Activated naive CD4-positive, alpha-beta T cell treated with anti-CD3 and anti-CD28 coated beads for 36 hours (primary cell): ENCODE results near the gene TEDC1. TPM values are rescaled to one million over a fixed set of nuclear protein-coding genes. Genes with fewer than 3 reads are reported as not detected.

Experiments used
- CTCF ChIA-PET: fragments of 350-600 bp; sonication (Branson Sonifier 250); formaldehyde crosslinking; loops from one replicate; lab custom pipeline; 2021; ENCODE audit warnings: antibody characterized with exemption; lab: Charles Lee
- DNase-seq: peaks from one replicate; pipeline ENCODE4 v3.0.0-alpha.2; 2020
- H3K27ac Mint-ChIP-seq: one replicate; pipeline ENCODE4 v1.8.0; 2021; ENCODE audit warnings: mild to moderate bottlenecking, mixed read lengths
- H3K27me3 Mint-ChIP-seq: one replicate; pipeline ENCODE4 v1.8.0; 2021; ENCODE audit warnings: low read depth, mixed read lengths
- H3K36me3 Mint-ChIP-seq: one replicate; pipeline ENCODE4 v1.8.0; 2021; ENCODE audit warnings: low read depth, mixed read lengths
- H3K4me1 Mint-ChIP-seq: one replicate; pipeline ENCODE4 v1.8.0; 2021; ENCODE audit warnings: low read depth, mixed read lengths
- H3K4me3 Mint-ChIP-seq: one replicate; pipeline ENCODE4 v1.8.0; 2021; ENCODE audit warnings: mild to moderate bottlenecking, moderate library complexity, mixed read lengths
- H3K9me3 Mint-ChIP-seq: one replicate; pipeline ENCODE4 v1.8.0; 2021; ENCODE audit warnings: mixed read lengths
- intact Hi-C: fragments of 100-400 bp; cut with micrococcal nuclease; formaldehyde crosslinking; loops from one replicate; pipeline ENCODE4 v1.15.1; 2023
- total RNA-seq, 2 experiments: library from RNA; stranded (reverse); gene quantifications; one replicate each; pipeline ENCODE4 v1.2.3, GENCODE V29; 2021

The TEDC1 gene
- total RNA-seq, 2 experiments from 2014 or later = 27.8 to 28.6 TPM

DNA sequence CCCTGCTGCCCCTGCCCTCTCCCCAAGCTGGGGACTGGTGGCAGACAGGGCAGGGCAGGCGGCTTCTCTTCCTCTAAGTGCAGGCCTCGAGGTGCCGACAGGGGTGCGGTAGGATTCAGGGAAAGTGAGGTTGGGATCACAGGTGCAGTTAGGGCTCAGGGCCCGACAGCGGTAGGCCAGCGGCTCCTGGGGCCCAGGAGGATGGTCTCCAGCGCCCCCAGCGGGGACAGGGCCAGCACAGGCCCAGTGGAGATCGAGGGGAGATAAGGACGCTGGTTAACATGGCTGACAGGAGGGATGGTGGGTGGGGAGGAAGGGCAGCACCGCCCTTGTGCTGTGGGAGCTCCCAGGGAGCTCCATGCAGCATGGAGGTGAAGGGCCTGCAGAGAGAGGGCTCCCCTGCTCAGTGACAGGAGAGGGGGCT is 5.3 kb upstream of the TEDC1 start:
- no peak overlapping the region for H3K4me3 Mint-ChIP-seq
- intact Hi-C loops = loop anchor here (10.0 kb wide), 1 partner anchor 661 kb away; no protein-coding TSS in a partner anchor
- no peaks in the 10 kb centered on the region for H3K27me3 Mint-ChIP-seq
- H3K9me3 Mint-ChIP-seq = no peaks in the 10 kb centered on the region
- H3K27ac Mint-ChIP-seq = no peak overlapping the region
- CTCF ChIA-PET = interaction anchor here (0.7 to 1.8 kb wide), 2 partner anchors 17 to 115 kb away, joined by 3 to 5 read pairs; no protein-coding TSS in a partner anchor
- H3K4me1 Mint-ChIP-seq = peaks cover 59% of the 10 kb centered on the region
- no peaks in the 10 kb centered on the region for H3K36me3 Mint-ChIP-seq
- DNase-seq = peak; percentile 38

DNA sequence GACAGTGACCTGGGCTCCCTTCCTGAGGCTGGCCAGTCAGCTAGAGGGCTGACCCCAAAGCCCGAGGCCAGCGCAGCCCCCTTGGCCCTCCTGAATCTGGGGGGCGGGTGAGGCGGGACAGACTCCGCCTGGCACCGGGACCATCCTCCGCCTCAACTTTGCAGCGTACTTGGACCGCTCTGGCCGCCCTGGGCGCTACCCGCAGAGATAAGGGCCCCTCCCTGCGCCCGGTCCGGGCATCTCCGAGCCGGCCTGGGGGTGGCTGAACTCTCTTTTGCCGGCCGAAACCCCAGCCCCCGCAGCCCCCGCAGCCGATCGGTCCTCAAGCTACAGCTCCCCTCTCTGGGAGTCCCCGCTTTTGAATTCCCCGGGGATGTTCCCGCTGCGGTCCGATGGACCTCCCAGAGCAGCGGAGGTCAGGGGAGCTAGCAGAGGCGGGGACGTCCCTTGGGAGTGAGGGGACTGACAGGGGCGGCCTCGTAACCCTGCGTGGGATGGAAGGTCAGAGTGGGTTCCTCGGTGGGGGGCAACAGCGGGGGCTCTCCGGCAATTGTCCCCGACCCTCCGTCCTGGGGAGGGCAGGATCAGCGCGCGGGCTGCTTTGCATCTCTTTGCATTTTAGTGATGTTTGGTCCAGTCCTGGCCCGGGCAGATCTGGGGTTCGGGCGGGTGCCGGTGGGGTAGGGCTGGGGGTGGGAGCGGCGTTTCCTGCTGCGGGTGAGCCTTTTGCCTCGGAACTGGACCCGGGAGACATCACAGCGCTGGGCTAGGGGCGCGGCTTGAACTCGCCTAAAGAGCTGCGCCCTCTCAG is 4.7 kb upstream of the TEDC1 start, which contains the start of gene CRIP1:
Gene CRIP1, plus strand, starts transcription at position 724 of the 811 bp plus-strand sequence. CDS start 374 bp downstream, outside the sequence.
- DNase-seq = no peak
- H3K36me3 Mint-ChIP-seq = no peaks in the 10 kb centered on the region
- peak within 1 kb of the TSS; percentile 80 for H3K4me3 Mint-ChIP-seq
- peaks cover 53% of the 10 kb centered on the region for H3K4me1 Mint-ChIP-seq
- CTCF ChIA-PET = interaction anchor here (0.7 to 1.8 kb wide), 2 partner anchors 18 to 116 kb away, joined by 3 to 5 read pairs; no protein-coding TSS in a partner anchor
- peak within 1 kb of the TSS; percentile 50 for H3K27ac Mint-ChIP-seq
- H3K9me3 Mint-ChIP-seq = no peaks in the 10 kb centered on the region
- intact Hi-C loops = loop anchor here (10.0 kb wide), 1 partner anchor 662 kb away; no protein-coding TSS in a partner anchor
- H3K27me3 Mint-ChIP-seq = no peaks in the 10 kb centered on the region

DNA sequence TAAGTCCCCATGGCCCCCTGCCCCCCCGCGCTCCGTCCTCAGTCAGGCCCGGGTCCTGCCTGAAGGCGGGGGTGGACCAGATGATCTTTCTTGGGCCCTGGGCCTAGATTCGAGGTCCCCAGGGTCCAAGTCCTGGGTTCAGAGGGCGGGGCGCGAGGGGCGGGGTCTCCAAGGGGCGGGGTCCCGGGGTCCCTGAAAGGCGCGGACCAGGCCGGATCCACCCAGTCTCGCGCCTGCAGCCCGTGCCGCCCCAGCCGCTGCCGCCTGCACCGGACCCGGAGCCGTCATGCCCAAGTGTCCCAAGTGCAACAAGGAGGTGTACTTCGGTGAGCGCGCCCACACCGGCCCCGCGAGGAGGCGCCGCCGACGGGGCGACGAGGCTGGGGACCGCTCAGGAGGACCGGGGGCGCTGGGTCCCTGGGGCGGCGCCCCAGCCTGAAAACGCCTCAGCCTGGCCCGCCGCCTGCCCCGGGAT is 4.0 kb upstream of the TEDC1 start:
- H3K27ac Mint-ChIP-seq = no peak overlapping the region

DNA sequence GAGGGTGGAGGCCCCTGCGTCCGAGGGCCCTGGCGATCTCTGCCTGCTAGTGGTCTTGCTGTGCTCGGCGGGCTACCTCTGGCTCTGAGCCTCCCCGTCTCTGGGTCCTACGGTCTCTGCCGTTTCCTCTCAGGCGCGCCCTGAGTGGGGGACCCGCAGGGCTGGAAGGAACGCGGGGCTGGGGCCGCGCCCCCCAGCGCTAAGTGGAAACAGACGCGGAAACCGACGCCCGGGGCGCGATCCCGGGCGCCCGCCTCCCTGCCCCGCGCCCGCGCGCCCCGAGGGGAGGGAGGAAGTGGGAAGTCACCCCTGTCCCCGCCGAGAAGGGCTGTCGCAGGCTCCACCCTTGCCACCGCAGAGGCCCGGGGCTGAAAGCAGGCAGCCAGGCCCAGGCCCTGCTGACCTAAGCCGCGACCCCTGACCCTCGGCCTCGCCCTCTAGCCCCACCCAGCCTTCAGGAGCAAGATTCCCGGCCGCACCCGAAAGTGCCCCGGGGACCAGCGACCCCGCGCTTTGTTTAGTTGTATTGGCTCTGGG is 3.5 kb upstream of the TEDC1 start:
- H3K27me3 Mint-ChIP-seq = no peaks in the 10 kb centered on the region
- DNase-seq = peak; percentile 72
- CTCF ChIA-PET = interaction anchor here (1.8 kb wide), 1 partner anchor 117 kb away, joined by 5 read pairs; no protein-coding TSS in a partner anchor
- peaks cover 49% of the 10 kb centered on the region for H3K4me1 Mint-ChIP-seq
- peak overlapping the region; percentile 80 for H3K4me3 Mint-ChIP-seq
- peak overlapping the region; percentile 50 for H3K27ac Mint-ChIP-seq
- intact Hi-C loops = loop anchor here (10.0 kb wide), 1 partner anchor 663 kb away; no protein-coding TSS in a partner anchor
- no peaks in the 10 kb centered on the region for H3K36me3 Mint-ChIP-seq
- H3K9me3 Mint-ChIP-seq = no peaks in the 10 kb centered on the region

More for the DNA sequence above, 4.0 kb upstream of the TEDC1 start:
- no peaks in the 10 kb centered on the region for H3K36me3 Mint-ChIP-seq
- peaks cover 52% of the 10 kb centered on the region for H3K4me1 Mint-ChIP-seq
- H3K9me3 Mint-ChIP-seq = no peaks in the 10 kb centered on the region
- no peaks in the 10 kb centered on the region for H3K27me3 Mint-ChIP-seq
- intact Hi-C loops = loop anchor here (10.0 kb wide), 1 partner anchor 662 kb away; no protein-coding TSS in a partner anchor
- H3K4me3 Mint-ChIP-seq = peak overlapping the region; percentile 80
- CTCF ChIA-PET = interaction anchor here (1.8 kb wide), 1 partner anchor 116 kb away, joined by 5 read pairs; no protein-coding TSS in a partner anchor
- DNase-seq = no peak

DNA sequence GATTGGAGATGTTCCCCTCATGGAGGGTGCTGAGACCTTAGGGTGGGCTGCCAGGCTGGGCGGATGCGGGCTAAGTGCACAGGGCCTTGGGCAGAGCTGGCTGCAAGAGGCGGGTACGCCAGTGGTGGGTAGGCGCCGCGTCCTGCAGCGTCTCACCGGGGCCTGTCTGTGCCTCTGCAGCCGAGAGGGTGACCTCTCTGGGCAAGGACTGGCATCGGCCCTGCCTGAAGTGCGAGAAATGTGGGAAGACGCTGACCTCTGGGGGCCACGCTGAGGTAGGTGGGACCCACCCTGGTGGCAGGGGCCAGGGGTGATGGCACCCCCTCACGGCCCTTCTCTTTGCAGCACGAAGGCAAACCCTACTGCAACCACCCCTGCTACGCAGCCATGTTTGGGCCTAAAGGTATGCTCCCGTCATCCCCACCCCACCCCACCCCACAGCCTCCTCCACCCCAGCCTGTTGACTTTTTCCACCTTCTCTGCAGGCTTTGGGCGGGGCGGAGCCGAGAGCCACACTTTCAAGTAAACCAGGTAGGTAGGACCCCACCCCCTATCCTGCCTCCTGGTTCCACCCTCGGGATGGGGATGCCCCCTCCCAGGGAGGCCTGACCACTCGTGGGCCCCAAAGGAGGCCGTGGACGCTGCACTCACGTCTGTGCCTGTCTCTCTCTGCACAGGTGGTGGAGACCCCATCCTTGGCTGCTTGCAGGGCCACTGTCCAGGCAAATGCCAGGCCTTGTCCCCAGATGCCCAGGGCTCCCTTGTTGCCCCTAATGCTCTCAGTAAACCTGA is 2.9 kb upstream of the TEDC1 start:
- CTCF ChIA-PET = interaction anchor here (1.3 to 2.8 kb wide), 4 partner anchors 7 to 117 kb away, joined by 4 to 44 read pairs (median 26); no protein-coding TSS in a partner anchor
- H3K27me3 Mint-ChIP-seq = no peaks in the 10 kb centered on the region
- H3K27ac Mint-ChIP-seq = peak overlapping the region; percentile 50
- H3K9me3 Mint-ChIP-seq = no peaks in the 10 kb centered on the region
- peak overlapping the region; percentile 80 for H3K4me3 Mint-ChIP-seq
- no peaks in the 10 kb centered on the region for H3K36me3 Mint-ChIP-seq
- peaks cover 44% of the 10 kb centered on the region for H3K4me1 Mint-ChIP-seq
- intact Hi-C loops = loop anchor here (10.0 kb wide), 1 partner anchor 663 kb away; no protein-coding TSS in a partner anchor
- DNase-seq = no peak

DNA sequence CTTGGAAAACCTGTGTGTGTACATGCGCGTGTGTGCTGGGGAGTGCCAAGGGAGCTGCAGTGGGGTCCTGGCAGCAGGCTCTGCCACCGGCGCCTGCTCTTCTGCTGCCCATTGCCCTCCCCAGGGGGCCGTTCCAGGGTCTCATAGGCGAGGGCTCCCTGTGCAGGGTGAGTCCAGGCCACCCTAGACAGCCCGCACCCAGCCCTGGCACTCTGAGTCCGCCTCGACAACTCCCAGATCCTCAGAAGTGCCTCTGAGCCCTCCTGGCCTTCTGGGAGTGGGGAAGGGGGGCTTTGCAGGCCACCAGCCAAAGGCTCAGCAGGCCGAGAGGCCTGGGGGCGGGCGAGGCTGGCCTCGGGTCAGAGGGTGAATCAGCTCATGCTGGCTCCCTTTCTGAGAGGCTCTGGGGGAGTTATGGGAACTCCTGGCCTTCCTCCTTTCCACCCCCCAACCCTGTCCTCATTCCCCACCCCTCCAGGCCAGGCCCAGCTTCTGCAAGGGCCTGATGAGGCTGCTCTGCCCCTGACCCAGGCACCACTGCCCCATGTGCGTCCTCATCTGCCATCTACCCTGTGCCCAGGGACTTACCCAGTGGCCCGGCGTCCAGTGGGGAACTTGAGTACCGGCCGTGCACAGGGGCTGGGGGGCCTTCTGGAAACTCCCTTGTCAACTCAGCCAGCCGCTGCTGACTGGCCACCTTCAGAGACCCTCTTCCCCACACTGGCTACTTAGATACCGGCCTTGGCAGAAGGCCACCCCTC is 2.1 kb upstream of the TEDC1 start:
- Mint-ChIP-seq H3K4me1 (peaks cover 44% of the 10 kb centered on the region), H3K9me3 (no peaks in the 10 kb centered on the region), H3K27me3 (no peaks in the 10 kb centered on the region), H3K4me3 (peak overlapping the region; percentile 74), H3K36me3 (peaks cover 4% of the 10 kb centered on the region), H3K27ac (peak overlapping the region; percentile 62)
- CTCF ChIA-PET = interaction anchor here (0.6 to 2.8 kb wide), 18 partner anchors 8 to 192 kb away, joined by 3 to 44 read pairs (median 5); no protein-coding TSS in a partner anchor
- intact Hi-C loops = loop anchor here (10.0 kb wide), 1 partner anchor 664 kb away; no protein-coding TSS in a partner anchor
- no peak for DNase-seq

DNA sequence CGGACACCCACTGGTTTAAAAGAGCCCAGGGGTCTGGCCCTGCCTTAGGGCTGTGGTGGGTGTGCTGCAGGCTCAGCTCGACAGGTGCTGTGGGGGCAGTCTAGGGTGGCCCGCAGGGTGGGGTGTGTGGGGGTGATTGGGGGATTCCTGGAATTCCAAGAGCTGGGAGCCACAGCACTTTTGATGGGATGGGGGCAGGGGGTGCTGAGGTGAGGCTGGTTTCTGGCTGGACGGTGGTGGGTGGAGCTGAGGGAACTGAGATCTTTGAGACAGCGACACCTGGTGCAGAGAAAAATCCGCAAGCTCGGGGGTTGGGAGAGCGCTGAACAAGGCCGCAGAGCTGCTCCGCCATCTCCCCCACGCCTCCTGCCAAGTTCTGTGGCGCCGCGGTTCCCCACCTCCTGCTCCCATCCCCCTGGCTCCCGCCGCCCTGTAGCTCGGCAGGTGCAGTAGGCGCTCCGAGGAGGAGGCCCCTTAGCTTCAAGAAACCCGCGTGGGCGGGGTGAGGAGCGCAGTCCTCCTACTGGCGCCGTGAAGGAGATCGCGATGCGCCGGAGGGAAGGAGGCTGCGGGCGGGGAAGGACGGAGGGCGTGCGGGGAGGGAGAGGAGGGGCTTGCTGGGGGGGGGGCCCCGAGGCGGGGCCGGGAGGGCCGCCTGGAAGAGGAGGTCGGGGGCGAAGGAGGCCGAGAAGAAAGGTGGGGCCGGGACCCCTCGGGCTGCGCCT is 1.3 kb upstream of the TEDC1 start:
- DNase-seq = peak; percentile 94
- Mint-ChIP-seq H3K9me3 (no peaks in the 10 kb centered on the region), H3K27ac (peak overlapping the region; percentile 62), H3K4me3 (peak overlapping the region; percentile 74), H3K27me3 (no peaks in the 10 kb centered on the region), H3K36me3 (peaks cover 4% of the 10 kb centered on the region), H3K4me1 (peaks cover 38% of the 10 kb centered on the region)
- intact Hi-C loops = loop anchor here (1.0 to 10.0 kb wide), 11 partner anchors 8 to 665 kb away; partner anchors contain the start of genes CLBA1, GPR132 and NUDT14
- CTCF ChIA-PET = interaction anchor here (0.6 to 2.8 kb wide), 21 partner anchors 9 to 193 kb away, joined by 3 to 44 read pairs (median 4); no protein-coding TSS in a partner anchor

DNA sequence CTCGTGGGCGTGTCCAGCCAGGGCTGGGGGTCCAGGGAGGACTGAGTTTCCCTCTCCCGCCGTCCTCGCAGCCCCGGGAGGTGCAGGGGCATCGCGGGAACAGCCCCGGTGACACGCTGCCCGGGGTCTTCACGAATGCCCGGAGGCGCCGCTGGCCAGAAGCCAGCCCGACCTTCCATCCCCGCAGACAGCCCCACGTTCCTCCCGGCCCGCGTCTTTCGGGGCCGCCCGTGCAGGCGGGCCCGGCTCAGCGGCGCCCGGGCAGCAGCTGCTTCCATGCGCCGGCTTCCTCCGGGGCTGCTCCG is 827 bp upstream of the TEDC1 start:
- Mint-ChIP-seq H3K4me1 (peaks cover 35% of the 10 kb centered on the region), H3K9me3 (no peaks in the 10 kb centered on the region), H3K36me3 (peaks cover 4% of the 10 kb centered on the region), H3K27ac (no peak overlapping the region), H3K4me3 (peak overlapping the region; percentile 74), H3K27me3 (no peaks in the 10 kb centered on the region)
- intact Hi-C loops = loop anchor here (1.0 to 10.0 kb wide), 10 partner anchors 9 to 505 kb away; partner anchors contain the start of genes CLBA1, GPR132 and NUDT14
- no peak for DNase-seq
- CTCF ChIA-PET = interaction anchor here (0.7 to 2.8 kb wide), 17 partner anchors 9 to 138 kb away, joined by 3 to 44 read pairs (median 5); no protein-coding TSS in a partner anchor

DNA sequence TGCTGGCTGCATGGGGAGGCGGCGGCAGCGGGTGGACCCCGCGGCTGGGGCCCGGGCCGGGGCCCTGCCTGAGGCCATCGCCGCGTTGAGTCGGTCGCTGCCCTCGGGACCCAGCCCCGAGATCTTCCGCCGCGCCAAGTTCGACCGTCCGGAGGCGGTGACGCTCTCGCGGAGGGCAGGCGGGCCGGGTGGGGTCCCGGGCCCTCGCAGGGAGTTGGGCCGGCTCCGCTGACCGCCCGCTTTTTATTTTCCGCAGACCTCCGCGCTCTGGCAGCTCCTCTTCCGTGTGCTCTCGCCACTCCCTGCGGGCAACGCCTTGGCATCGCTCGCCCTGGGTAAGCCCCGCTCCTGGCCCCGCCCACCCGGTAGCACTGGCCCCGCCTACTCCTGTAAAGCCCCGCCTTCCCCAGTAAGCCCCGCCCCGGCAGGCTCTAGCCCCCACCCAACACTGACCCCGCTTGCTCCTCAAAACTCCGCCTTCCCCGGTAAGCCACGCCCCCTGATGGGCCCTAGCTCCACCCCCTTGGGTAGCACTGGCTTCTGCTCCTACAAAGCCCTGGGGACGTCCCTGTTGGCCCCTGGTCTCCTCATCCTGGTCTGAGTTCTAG is 424 bp downstream of the TEDC1 start:
- intact Hi-C loops = loop anchor here (1.0 to 10.0 kb wide), 13 partner anchors 15 to 739 kb away; partner anchors contain the start of genes BRF1, CDCA4, CLBA1 and GPR132
- H3K9me3 Mint-ChIP-seq = no peaks in the 10 kb centered on the region
- H3K27ac Mint-ChIP-seq = peak overlapping the region; percentile 85
- H3K4me1 Mint-ChIP-seq = peaks cover 24% of the 10 kb centered on the region
- CTCF ChIA-PET = interaction anchor here (0.7 to 1.2 kb wide), 5 partner anchors 9 to 516 kb away, joined by 3 to 5 read pairs (median 4); no protein-coding TSS in a partner anchor
- H3K36me3 Mint-ChIP-seq = peaks cover 4% of the 10 kb centered on the region
- H3K27me3 Mint-ChIP-seq = no peaks in the 10 kb centered on the region
- H3K4me3 Mint-ChIP-seq = peak overlapping the region; percentile 83
- peak; percentile 95 for DNase-seq
